CD14-positive monocyte (primary cell): ENCODE data around the gene CUBN. TPM values are rescaled to one million over a fixed set of nuclear protein-coding genes. Genes with fewer than 3 reads are reported as not detected.

Source experiments
- DNase-seq, 3 donors: peaks; one replicate each; pipeline ENCODE4 v3.0.0-alpha.2; 2011 to 2022
- H2AFZ ChIP-seq: 2 replicates; pipeline ENCODE4 v1.6.0; 2012; ENCODE audit warnings: mild to moderate bottlenecking, low read depth, low read length, inconsistent platforms; ENCODE audit not compliant: insufficient read depth, poor library complexity, severe bottlenecking
- H3K27ac ChIP-seq, 2 donors: 1 replicate in 1 of 2; 2 replicates in 1 of 2; pipeline ENCODE4 v1.5.1; 2012 to 2013; ENCODE audit warnings: low read length in 2 of 2, control low read depth in 1 of 2, inconsistent platforms in 1 of 2, low read depth in 1 of 2, mild to moderate bottlenecking in 1 of 2
- H3K27me3 ChIP-seq, 2 donors: one replicate each; pipeline versions ENCODE4 v1.6.0 to v1.6.1; 2011 to 2013; ENCODE audit warnings: low read length in 2 of 2; ENCODE audit not compliant: control insufficient read depth in 2 of 2, insufficient read depth in 2 of 2
- H3K36me3 ChIP-seq, 2 donors: replicated peaks in 1 of 2; 1 replicate in 1 of 2; 2 replicates in 1 of 2; pipeline versions ENCODE4 v1.5.1 to v1.6.1; 2012 to 2013; ENCODE audit warnings: low read length in 2 of 2, control low read depth in 1 of 2, inconsistent platforms in 1 of 2, mild to moderate bottlenecking in 1 of 2; ENCODE audit not compliant: insufficient read depth in 2 of 2, control insufficient read depth in 1 of 2
- H3K4me1 ChIP-seq, 2 donors: 1 replicate in 1 of 2; 2 replicates in 1 of 2; pipeline versions ENCODE4 v1.5.1 to v1.6.1; 2012 to 2013; ENCODE audit warnings: low read length in 2 of 2, control low read depth in 1 of 2, inconsistent platforms in 1 of 2, mild to moderate bottlenecking in 1 of 2, moderate library complexity in 1 of 2; ENCODE audit not compliant: insufficient read depth in 2 of 2, control insufficient read depth in 1 of 2
- H3K4me2 ChIP-seq: replicated peaks from 2 replicates; pipeline ENCODE3; 2012; ENCODE audit warnings: low read length, moderate library complexity, mild to moderate bottlenecking; ENCODE audit not compliant: poor library complexity, severe bottlenecking; ENCODE audit errors: extremely low read depth
- H3K4me3 ChIP-seq, 3 experiments: fragments of 200-600 bp in 1 of 3; sonication (generic) in 1 of 3; replicated peaks in 1 of 3; 1 replicate in 2 of 3; 2 replicates in 1 of 3; pipeline ENCODE4 v1.5.1; 2011 to 2013; ENCODE audit warnings: low read length in 3 of 3, mild to moderate bottlenecking in 3 of 3, control low read depth in 2 of 3, low read depth in 2 of 3, inconsistent platforms in 1 of 3, moderate library complexity in 1 of 3
- H3K79me2 ChIP-seq: 2 replicates; pipeline ENCODE4 v1.6.0; 2012; ENCODE audit warnings: mild to moderate bottlenecking, control low read depth, inconsistent platforms, low read length, moderate library complexity; ENCODE audit not compliant: insufficient read depth
- H3K9ac ChIP-seq: 2 replicates; pipeline ENCODE4 v1.6.0; 2017; ENCODE audit warnings: low read length, mild to moderate bottlenecking; ENCODE audit not compliant: insufficient read depth, poor library complexity, severe bottlenecking
- H3K9me3 ChIP-seq, 2 donors: replicated peaks in 1 of 2; 1 replicate in 1 of 2; 2 replicates in 1 of 2; pipeline versions ENCODE4 v1.5.1 to v1.6.1; 2012 to 2013; ENCODE audit warnings: low read length in 2 of 2, control low read depth in 1 of 2; ENCODE audit not compliant: control insufficient read depth in 1 of 2, insufficient read depth in 1 of 2
- H4K20me1 ChIP-seq: 2 replicates; pipeline ENCODE4 v1.6.0; 2012; ENCODE audit warnings: mild to moderate bottlenecking, low read length, control low read depth, moderate library complexity; ENCODE audit not compliant: insufficient read depth
- H3K27ac Mint-ChIP-seq, 7 donors: one replicate each; pipeline ENCODE4 v1.8.0; 2020; ENCODE audit warnings: mild to moderate bottlenecking in 7 of 7, mixed read lengths in 7 of 7, moderate library complexity in 6 of 7, inconsistent platforms in 2 of 7
- H3K27me3 Mint-ChIP-seq, 3 donors: one replicate each; pipeline ENCODE4 v1.8.0; 2021 to 2022; ENCODE audit warnings: low read depth in 3 of 3, mild to moderate bottlenecking in 3 of 3, mixed read lengths in 3 of 3, moderate library complexity in 3 of 3, inconsistent platforms in 1 of 3
- H3K36me3 Mint-ChIP-seq, 2 donors: one replicate each; pipeline ENCODE4 v1.8.0; 2020; ENCODE audit warnings: mixed read lengths in 2 of 2, inconsistent platforms in 1 of 2, mild to moderate bottlenecking in 1 of 2
- H3K4me1 Mint-ChIP-seq: one replicate; pipeline ENCODE4 v1.8.0; 2020; ENCODE audit warnings: mild to moderate bottlenecking, mixed read lengths
- H3K4me3 Mint-ChIP-seq, 2 donors: one replicate each; pipeline ENCODE4 v1.8.0; 2020; ENCODE audit warnings: mild to moderate bottlenecking in 2 of 2, mixed read lengths in 2 of 2, moderate library complexity in 1 of 2
- H3K9me3 Mint-ChIP-seq, 7 donors: one replicate each; pipeline ENCODE4 v1.8.0; 2020 to 2022; ENCODE audit warnings: mixed read lengths in 7 of 7, mild to moderate bottlenecking in 6 of 7, moderate library complexity in 6 of 7, inconsistent platforms in 2 of 7
- CTCF ChIP-seq: fragments of 200-600 bp; IDR thresholded peaks from one replicate; pipeline ENCODE4 v1.8.0; 2022; ENCODE audit warnings: antibody characterized with exemption, mild to moderate bottlenecking
- WGBS: methylation state at CpG from one replicate; pipeline ENCODE4 v1.1.5; 2013; ENCODE audit warnings: missing lambda C conversion rate; ENCODE audit not compliant: insufficient coverage; 5-methylcytosine and 5-hydroxymethylcytosine counted together
- intact Hi-C, 2 donors: fragments of 100-400 bp; cut with micrococcal nuclease; formaldehyde crosslinking; loops; one replicate each; pipeline versions ENCODE4 v1.15.0 to v1.15.1; 2023
- polyA plus RNA-seq, 3 donors: library from polyadenylated mRNA; depleted of rRNA in 1 of 3; unstranded in 2 of 3; stranded (reverse) in 1 of 3; fragments of 300-500 nt in 2 of 3; fragments of >200 nt in 1 of 3; fragmentation: Illumina TruSeq in 2 of 3; gene quantifications; 1 replicate in 2 of 3; 2 replicates in 1 of 3; pipeline ENCODE4 v1.2.3, GENCODE V29; 2012 to 2021

CUBN gene
- polyA plus RNA-seq, 3 donors = 0.95 TPM; not detected in 2

GRCh38 chr10:16931930-16932329 is 197.7 kb downstream of the CUBN start:
- Histone ChIP-seq H3K4me2 (no peak overlapping the region), H4K20me1 (no peaks in the 10 kb centered on the region), H3K27me3 (no peaks in the 10 kb centered on the region), H3K4me3 (no peak overlapping the region), H3K36me3 (no peaks in the 10 kb centered on the region), H2AFZ (no peak overlapping the region), H3K4me1 (no peaks in the 10 kb centered on the region), H3K79me2 (no peaks in the 10 kb centered on the region), H3K9me3 (no peaks in the 10 kb centered on the region), H3K27ac (no peak overlapping the region), H3K9ac (no peak overlapping the region)
- no peak for DNase-seq
- H3K9me3 Mint-ChIP-seq = no peaks in the 10 kb centered on the region
- H3K27me3 Mint-ChIP-seq = peaks cover 0 to 2% (median 0%) of the 10 kb centered on the region in 3 donors
- no peaks in the 10 kb centered on the region for H3K4me1 Mint-ChIP-seq
- no peak overlapping the region for H3K27ac Mint-ChIP-seq
- WGBS = 98% methylated on average over 5 of the region's 5 CpGs
- no peak overlapping the region for H3K4me3 Mint-ChIP-seq
- TF ChIP-seq CTCF = no peak
- intact Hi-C loops = no loop called here
- H3K36me3 Mint-ChIP-seq = no peaks in the 10 kb centered on the region

- Histone ChIP-seq H3K27ac (no peak overlapping the region), H3K4me2 (no peak overlapping the region), H3K36me3 (no peaks in the 10 kb centered on the region), H3K79me2 (no peaks in the 10 kb centered on the region), H3K4me3 (no peak overlapping the region), H3K9ac (no peak overlapping the region), H3K27me3 (no peaks in the 10 kb centered on the region), H4K20me1 (no peaks in the 10 kb centered on the region), H3K4me1 (no peaks in the 10 kb centered on the region), H3K9me3 (no peaks in the 10 kb centered on the region), H2AFZ (no peak overlapping the region)
- intact Hi-C loops = no loop called here
- H3K9me3 Mint-ChIP-seq = no peaks in the 10 kb centered on the region
- no peak for TF ChIP-seq CTCF
- 85% methylated on average over 2 of the region's 2 CpGs for WGBS
- no peak overlapping the region for H3K27ac Mint-ChIP-seq
- H3K4me1 Mint-ChIP-seq = no peaks in the 10 kb centered on the region
- no peaks in the 10 kb centered on the region for H3K36me3 Mint-ChIP-seq
- H3K27me3 Mint-ChIP-seq = peaks cover 0 to 2% (median 0%) of the 10 kb centered on the region in 3 donors
- H3K4me3 Mint-ChIP-seq = no peak overlapping the region
- DNase-seq = no peak
Measured at GRCh38 chr10:16930540-16930939, 199.1 kb downstream of the CUBN start.
